D721Med (cell line): ENCODE measurements around the gene BEGAIN.

Experiments
- DNase-seq: peaks from one replicate; pipeline ENCODE4 v3.0.0; 2011; ENCODE audit warnings: low spot score; ENCODE audit not compliant: insufficient read length
- FAIRE-seq: peaks from 2 replicates; lab custom pipeline; 2011; peaks lifted over from hg19 to GRCh38; lab: Jason Lieb, UNC
- TF ChIP-seq, protein P1 (sequence below): IDR thresholded peaks from 2 replicates; pipeline ENCODE4 v1.5.1; 2012; ENCODE audit warnings: mild to moderate bottlenecking, control low read depth; ENCODE audit not compliant: insufficient read depth; ENCODE audit errors: missing control alignments

The BEGAIN gene

DNA sequence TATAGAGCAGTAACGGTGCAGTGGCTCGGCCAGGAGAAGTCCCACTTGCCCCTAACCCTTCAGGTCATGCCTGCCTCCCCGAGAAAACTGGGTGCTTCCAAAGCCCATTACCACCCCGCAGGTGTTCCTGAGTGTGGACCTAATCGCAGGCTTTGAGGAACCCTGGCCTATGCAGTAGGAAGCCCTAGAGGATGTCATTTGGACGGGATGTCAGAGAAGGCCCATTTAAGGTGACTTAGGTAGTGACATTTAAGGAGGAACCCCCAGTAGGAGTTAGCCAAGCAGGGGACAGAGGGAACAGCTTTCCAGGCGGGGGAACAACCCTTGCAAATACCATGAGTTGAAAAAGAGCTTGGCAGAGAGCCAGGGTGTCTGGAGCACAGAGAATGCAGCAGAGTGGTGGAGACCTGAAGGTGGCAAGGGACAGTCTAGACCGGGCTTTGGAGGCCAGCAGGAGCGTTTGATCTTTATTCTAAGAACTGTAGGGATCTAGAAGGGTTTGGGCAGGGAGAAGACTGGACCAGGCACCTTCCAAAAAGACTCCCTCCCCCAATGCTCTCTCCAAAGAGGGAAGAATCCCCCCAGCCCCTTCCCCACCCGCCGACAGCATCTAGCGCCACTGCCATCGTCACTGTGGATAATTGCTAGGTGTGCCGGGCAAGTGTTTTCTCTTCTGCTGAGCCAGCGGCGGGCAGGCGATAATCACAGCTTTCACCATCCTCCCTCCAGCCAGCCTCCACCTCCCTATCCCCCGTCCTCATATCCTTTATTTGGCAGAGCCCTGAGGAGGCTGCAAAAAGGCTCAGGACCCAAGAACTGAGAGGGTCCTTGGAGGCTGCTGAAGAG, 33.3 kb upstream of the BEGAIN start:
- TF ChIP-seq, protein P1, sequence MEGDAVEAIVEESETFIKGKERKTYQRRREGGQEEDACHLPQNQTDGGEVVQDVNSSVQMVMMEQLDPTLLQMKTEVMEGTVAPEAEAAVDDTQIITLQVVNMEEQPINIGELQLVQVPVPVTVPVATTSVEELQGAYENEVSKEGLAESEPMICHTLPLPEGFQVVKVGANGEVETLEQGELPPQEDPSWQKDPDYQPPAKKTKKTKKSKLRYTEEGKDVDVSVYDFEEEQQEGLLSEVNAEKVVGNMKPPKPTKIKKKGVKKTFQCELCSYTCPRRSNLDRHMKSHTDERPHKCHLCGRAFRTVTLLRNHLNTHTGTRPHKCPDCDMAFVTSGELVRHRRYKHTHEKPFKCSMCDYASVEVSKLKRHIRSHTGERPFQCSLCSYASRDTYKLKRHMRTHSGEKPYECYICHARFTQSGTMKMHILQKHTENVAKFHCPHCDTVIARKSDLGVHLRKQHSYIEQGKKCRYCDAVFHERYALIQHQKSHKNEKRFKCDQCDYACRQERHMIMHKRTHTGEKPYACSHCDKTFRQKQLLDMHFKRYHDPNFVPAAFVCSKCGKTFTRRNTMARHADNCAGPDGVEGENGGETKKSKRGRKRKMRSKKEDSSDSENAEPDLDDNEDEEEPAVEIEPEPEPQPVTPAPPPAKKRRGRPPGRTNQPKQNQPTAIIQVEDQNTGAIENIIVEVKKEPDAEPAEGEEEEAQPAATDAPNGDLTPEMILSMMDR, result no peak
- DNase-seq (no peak), FAIRE-seq (no peak)

DNA sequence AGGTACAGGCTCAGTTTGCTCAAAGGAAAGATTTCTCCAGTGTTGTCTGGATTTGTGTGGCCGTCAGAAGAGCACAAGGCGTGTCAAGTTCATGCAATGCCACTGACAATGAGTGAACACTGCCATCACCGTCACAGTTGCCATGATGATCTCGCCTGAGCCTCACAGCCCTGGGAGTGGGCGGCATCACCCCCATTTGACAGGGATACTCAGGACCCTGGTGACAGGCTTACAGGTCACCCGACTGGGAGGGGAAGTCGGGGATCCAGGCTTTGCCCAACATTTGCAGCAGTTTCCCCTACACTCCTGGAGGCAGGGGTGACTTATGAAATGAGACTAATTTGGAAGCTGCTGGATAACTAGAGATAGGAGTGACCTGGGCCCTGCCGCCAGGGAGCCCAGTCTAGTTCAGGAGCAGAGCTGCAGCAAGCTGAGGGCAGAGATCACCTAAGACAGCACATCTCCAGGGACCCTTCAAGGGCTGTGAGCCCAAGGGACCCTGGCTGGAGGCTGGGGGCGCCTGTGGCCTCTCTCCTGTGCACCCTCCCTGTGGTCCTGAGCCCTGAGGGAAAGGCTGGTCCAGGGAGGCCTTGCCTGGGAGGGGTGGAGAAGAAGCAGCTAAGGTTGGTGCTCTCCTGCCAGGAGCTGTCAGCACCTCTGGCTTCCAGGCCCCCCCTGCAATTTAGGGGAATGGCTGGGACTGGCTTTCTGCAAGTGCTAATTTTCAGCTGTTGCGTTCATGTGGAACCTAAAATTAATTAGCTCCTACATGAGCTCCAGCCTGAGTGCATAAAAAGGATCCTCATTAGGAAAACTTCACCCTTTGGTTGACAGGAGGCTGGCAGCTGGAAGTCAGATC, 32.4 kb upstream of the BEGAIN start:
- no peak for FAIRE-seq
- TF ChIP-seq, protein P1, result no peak
- no peak for DNase-seq

DNA sequence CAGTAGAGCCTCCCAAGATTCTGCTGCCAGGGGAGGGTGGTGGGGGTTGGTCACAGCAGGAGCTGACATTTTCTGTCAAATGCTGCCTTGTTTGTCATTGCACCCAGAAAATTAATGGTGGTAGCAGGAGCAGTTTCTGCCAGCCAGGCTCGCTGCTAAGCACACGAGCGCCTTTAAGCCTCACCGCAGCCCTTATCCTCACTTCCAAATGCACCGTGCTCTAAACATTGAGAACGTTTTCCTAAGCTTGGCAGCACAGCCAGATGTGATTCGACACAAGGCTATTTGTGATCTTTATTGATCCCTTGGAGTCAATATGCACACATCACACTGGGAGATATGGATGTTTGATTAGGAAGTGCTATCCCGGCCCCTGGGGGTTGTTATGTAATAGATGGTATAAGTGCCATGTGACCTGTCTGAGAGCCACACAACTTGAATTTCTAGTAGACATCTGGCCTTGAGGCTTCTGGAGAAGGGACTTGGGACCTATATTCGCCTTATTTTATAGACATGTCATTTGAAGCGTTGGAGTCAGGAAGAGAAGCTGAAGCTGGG, 31.6 kb upstream of the BEGAIN start:
- no peak for DNase-seq
- no peak for FAIRE-seq
- TF ChIP-seq, protein P1, result no peak

DNA sequence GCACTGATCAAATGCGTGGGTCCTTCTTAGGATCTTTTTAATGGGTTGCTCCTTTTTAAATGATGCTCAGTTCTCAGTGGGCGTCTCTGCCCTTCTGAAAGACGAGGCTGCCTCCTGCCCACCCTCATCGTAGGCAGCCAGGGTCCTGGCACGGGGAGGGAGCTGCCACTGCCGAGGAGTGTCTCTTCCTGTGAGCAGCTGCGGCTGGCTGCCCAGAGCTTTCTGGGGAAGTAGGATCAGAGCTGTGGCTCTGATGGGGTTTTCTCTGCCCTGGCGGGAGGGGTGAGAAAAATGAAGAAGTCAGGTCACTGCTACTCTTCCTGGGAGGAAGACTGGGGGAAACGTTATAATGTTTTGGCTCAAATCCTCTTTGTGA, 31.1 kb upstream of the BEGAIN start:
- FAIRE-seq, result no peak
- TF ChIP-seq, protein P1, result no peak
- DNase-seq, result no peak

DNA sequence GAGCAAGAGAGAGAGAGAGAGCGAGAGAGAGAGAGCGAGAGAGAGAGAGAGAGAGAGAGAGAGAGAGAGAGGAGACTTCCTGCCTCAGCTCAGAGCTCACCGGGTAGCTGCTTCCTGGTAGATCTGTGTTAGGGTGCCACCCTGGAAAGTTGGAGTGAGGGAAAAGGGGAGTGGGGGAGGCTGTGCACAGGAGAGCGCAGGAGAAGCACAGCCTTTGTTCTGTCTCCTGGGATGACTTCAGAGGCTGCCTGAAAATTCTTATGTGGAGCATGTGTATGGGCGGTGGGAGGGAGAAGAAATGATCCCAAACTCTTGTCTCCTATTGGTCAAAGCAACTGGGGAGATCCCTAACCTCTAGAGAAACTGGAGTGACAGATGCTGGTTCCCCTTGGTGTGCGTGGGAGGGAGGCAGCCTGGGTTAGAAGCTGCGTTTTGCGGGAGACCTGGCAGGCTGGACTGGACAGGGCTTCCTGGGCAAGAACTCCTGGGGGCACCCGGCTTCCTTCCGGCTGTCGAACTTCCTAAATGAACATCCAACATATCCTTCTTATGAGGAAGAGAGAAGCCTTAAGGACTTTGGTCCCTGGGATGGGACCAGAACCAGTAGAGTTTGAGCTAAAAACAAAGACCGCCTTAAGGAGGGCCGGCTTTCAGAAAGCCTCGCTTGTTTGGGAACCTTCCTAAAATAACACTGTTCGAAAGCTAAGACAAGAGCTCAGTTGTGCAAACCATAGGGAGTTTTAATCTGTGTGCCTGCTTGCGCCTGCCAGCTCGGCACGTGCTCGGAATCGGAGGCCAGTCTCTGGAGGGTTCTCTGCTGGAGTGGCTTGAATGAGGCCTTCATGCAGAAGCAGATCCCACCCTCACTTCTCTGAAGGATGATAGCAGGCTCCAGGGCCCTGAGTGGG, 30.4 kb upstream of the BEGAIN start:
- DNase-seq (no peak), FAIRE-seq (no peak)
- TF ChIP-seq, protein P1, result no peak

DNA sequence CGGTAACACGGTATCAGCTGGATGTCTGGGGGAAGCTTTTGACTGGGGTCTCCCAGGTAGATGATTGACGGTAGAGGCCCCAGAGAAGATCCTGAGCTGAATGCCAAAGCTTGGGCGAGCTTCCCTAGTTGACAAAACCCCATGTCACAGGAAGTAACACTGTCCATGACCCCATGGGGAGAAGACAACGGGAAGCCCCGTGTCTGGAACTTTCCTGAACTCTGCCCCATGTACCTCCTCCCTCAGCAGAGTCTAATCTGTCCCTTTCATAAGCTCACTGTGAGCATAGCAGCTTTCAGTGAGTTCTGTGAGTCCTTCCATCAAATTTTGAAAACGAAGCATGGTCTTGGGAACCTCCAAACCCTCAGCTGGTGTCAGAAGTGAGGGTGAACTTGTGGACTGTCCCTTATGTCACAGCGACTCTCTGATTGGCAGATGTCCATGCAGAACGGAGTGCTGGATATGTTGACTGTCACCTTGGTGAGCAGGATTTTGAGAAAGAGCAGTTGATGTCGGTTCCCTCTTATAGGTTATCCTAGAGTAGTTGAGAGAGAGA, 29.7 kb upstream of the BEGAIN start:
- DNase-seq, result no peak
- no peak for FAIRE-seq
- TF ChIP-seq, protein P1, result no peak
